ENCODE measurements around the gene NEAT1.
A peak's percentile ranks its signal among the peaks of the same experiment; 100 is the strongest.

DNA sequence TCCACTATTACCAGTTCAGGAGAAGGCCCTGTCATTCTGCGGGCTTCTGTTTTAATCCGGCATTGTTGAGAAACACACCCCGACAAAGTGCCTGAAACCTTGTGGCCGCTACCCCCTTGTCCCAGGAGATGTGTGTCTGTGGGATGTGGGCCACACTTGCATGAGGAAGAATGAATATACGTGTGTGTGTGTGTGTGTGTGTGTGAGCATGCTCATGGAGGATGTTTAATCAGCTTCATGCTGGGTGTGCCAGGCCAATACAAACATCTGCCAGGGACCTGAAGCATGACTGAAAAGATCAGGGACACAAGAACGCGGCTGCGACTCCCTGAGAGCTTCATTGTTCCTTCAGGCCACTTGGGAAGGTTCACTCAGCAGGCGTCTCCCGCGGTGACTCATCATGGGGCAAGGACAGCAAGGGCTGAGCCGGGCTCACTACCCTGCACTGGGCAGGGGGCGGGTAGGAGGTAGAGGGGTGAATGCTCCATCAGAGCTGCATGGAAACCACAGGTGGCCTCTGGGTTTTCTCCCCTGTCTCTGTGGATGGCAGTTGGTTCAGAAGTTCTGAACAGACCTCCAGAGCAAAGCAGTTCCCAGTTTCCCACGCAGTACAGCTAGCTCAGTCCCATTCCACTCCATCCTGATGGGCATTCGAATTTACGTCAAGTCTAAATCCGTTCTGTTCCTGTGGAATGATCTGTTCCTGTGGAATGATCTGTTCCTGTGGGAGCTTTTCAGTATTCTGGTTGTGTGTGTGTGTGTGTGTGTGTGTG, 69.2 kb downstream of the NEAT1 start:
- TF ChIP-seq, protein P1, sequence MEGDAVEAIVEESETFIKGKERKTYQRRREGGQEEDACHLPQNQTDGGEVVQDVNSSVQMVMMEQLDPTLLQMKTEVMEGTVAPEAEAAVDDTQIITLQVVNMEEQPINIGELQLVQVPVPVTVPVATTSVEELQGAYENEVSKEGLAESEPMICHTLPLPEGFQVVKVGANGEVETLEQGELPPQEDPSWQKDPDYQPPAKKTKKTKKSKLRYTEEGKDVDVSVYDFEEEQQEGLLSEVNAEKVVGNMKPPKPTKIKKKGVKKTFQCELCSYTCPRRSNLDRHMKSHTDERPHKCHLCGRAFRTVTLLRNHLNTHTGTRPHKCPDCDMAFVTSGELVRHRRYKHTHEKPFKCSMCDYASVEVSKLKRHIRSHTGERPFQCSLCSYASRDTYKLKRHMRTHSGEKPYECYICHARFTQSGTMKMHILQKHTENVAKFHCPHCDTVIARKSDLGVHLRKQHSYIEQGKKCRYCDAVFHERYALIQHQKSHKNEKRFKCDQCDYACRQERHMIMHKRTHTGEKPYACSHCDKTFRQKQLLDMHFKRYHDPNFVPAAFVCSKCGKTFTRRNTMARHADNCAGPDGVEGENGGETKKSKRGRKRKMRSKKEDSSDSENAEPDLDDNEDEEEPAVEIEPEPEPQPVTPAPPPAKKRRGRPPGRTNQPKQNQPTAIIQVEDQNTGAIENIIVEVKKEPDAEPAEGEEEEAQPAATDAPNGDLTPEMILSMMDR (IDR thresholded peaks at IDR 0.05) = no peak
- peak; percentile 53 to 82 (median 59) for TF ChIP-seq POLR2AphosphoS5 (IDR thresholded peaks at IDR 0.05)
